Mesodermal cell (in vitro differentiated cells): ENCODE results near the gene DAGLB.

Experiments
- H3K27ac ChIP-seq: 2 replicates; pipeline ENCODE4 v1.7.0; 2013; ENCODE audit warnings: mild to moderate bottlenecking, low read depth, low read length, moderate library complexity; ENCODE audit not compliant: severe bottlenecking
- H3K36me3 ChIP-seq: 2 replicates; pipeline ENCODE4 v1.7.1; 2013; ENCODE audit warnings: mild to moderate bottlenecking, low read length, moderate library complexity; ENCODE audit not compliant: control insufficient read depth, insufficient read depth
- H3K4me1 ChIP-seq: one replicate; pipeline ENCODE4 v1.7.1; 2013; ENCODE audit warnings: mild to moderate bottlenecking, low read length; ENCODE audit not compliant: insufficient read depth, control insufficient read depth, poor library complexity, severe bottlenecking
- H3K4me3 ChIP-seq: 2 replicates; pipeline ENCODE4 v1.7.0; 2013; ENCODE audit warnings: low read length, control low read depth, mild to moderate bottlenecking; ENCODE audit not compliant: insufficient read depth, poor library complexity, severe bottlenecking; ENCODE audit errors: extremely low read depth
- H3K9me3 ChIP-seq: 2 replicates; pipeline ENCODE4 v1.7.1; 2013; ENCODE audit warnings: mild to moderate bottlenecking, low read length, moderate library complexity; ENCODE audit not compliant: control insufficient read depth
- WGBS, 2 experiments: methylation state at CpG; one replicate each; pipeline ENCODE4 v1.1.5; 2013; ENCODE audit warnings: missing lambda C conversion rate in 2 of 2; ENCODE audit not compliant: insufficient coverage in 2 of 2; 5-methylcytosine and 5-hydroxymethylcytosine counted together

DAGLB gene

DNA sequence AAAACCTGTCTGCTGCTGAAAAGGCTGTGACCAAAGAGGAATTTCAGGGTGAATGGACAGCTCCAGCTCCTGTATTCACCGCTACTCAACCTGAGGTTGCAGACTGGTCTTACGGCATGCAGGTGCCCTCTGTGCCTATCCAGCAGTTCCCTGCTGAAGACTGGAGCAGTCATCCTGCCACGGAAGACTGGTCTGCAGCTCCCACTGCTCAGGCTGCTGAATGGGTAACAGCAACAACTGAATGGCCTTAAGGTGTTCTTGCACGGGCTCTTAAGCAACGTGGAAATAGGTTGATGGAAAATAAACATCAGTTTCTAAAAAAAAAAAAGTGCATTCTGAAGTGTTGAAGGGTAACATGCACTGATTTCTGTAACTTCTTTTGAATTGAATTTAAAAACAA is 82.3 kb downstream of the DAGLB start:
- 86 to 90% methylated on average over 5 of the region's 5 CpGs for WGBS, 2 experiments
- Histone ChIP-seq H3K4me1 (peaks cover 6% of the 10 kb centered on the region), H3K36me3 (no peaks in the 10 kb centered on the region), H3K9me3 (no peaks in the 10 kb centered on the region), H3K4me3 (no peak overlapping the region), H3K27ac (no peak overlapping the region)

DNA sequence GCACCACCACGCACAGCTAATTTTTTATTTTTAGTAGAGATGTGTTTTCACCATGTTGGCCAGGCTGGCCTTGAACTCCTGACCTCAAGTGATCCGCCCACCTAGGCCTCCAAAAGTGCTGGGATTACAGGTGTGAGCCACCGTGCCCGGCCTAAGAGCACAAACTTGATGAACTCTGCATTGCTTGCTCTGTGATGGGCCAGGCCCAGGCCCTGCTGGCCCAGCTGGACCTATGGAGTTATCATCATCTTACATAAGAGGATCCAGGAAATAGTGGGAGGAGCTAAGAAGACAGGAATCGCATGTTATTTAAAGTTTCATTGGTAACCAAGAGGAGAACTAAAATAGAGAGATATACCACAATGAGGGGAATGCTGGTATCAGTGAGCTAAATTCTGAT is 86.9 kb downstream of the DAGLB start:
- 89 to 98% methylated on average over 4 to 5 of the region's 5 CpGs for WGBS, 2 experiments

GRCh38 chr7:6359734-6360133 is 88.0 kb downstream of the DAGLB start:
- Histone ChIP-seq H3K4me1 (no peaks in the 10 kb centered on the region), H3K36me3 (no peaks in the 10 kb centered on the region), H3K4me3 (no peak overlapping the region), H3K27ac (no peak overlapping the region), H3K9me3 (no peaks in the 10 kb centered on the region)
- no CpG with 5 or more reads among the region's 2 CpGs for whole genome bisulfite sequencing, 2 experiments

More for the DNA sequence above, 86.9 kb downstream of the DAGLB start:
- Histone ChIP-seq H3K36me3 (no peaks in the 10 kb centered on the region), H3K4me1 (no peaks in the 10 kb centered on the region), H3K4me3 (no peak overlapping the region), H3K9me3 (no peaks in the 10 kb centered on the region), H3K27ac (no peak overlapping the region)
